Erythroblast (primary cell): ENCODE data around the gene OTUD4.

Experiments used
- GATA1 ChIP-seq: IDR thresholded peaks from 2 replicates; pipeline ENCODE4 v1.6.1; 2011; ENCODE audit warnings: low read depth, mild to moderate bottlenecking, control low read depth, low read length, moderate library complexity
- POLR2A ChIP-seq: IDR thresholded peaks from 2 replicates; pipeline ENCODE4 v1.6.1; 2011; ENCODE audit warnings: mild to moderate bottlenecking, low read length

DNA sequence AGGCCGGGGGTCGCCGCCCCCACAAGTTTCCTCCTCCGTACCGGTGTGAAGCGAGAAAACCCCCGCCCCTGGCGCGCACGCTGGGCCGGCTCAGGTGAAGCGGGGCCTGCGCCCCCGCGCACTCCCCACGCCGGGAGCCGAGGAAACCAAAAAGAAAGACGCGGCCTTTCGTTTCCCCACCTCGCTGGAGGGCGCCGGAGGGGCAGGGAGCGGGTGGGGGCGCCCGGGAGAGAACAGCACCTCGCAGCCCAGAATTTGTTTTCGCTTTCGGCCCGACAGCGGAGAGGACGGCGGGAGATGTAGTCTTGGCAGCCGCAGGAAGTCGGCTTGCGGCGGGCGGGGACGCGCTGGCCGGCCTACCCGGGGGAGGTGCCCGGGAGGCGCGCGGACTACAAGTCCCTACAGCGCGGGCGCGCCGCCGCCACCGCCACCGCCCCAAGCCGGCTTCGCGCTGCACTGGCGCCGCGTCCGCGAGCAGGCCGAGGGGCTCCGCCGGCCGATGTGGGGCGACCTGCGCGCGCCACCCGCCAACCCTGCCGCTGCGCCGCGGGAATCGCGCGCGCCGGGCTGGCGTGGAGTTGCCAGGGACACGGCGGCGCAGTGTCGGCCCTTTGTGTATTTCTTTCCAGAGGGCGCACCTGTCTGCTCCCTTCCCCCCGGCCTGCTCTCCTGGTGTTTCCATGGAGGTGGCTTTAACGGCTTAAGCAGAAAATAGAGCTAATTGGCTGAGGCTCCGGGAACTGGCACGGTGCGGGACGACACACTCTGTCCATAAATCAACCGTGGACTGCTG is at the start of gene OTUD4:
- TF ChIP-seq POLR2A, result peak; percentile 88
- no peak for TF ChIP-seq GATA1
